ENCODE data around the gene FAM50A. TPM values are rescaled to one million over a fixed set of nuclear protein-coding genes. Genes with fewer than 3 reads are reported as not detected.

The FAM50A gene, protein sequence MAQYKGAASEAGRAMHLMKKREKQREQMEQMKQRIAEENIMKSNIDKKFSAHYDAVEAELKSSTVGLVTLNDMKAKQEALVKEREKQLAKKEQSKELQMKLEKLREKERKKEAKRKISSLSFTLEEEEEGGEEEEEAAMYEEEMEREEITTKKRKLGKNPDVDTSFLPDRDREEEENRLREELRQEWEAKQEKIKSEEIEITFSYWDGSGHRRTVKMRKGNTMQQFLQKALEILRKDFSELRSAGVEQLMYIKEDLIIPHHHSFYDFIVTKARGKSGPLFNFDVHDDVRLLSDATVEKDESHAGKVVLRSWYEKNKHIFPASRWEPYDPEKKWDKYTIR
- 99.6 to 120 TPM (median 116 TPM) in 5 replicates for total RNA-seq (2022; extraction: Qiagen RNA extraction)

GRCh38 chrX:154443992-154444754, at the start of gene FAM50A:
Gene FAM50A, plus strand, starts transcription at chrX:154444141. Its CDS starts 95 bp downstream, at chrX:154444236.

DNA sequence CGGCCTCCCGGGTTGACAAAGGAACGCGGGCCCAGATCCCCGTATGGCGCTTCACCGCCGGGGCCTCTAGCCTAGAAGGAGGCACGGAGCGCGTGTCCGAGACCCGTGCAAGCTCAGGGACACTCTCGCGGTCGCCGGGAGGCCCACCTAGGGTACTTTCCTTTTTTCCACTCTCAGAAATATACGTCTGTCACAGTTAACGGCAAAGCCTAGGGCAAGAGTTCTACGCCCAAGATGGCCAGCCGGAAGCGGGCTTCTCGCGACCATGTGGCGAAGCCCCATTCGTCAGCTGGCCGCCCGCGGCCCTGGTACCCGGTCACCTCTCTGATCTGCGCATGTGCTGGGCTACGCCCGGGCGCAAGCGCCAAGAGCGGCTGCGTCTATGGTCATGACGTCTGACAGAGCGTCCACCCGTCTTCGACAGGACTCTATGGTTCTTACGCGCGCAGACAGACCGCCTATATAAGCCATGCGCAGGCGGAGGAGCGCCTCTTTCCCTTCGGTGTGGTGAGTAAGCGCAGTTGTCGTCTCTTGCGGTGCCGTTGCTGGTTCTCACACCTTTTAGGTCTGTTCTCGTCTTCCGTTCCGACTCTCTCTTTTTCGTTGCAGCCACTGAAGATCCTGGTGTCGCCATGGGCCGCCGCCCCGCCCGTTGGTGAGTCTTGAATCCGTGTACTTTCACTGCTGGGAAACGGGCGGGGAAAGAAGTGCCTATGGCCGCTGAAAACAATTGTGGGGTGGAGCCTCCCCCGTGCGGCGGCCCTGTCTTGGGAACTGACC, 45.9 kb upstream of the FAM50A start, which contains the start of gene RPL10:
Gene RPL10 (plus strand): TSS at position 490 of the 780 bp plus-strand sequence. CDS start 143 bp downstream, at position 633.

GRCh38 chrX:154409222-154409871, 34.6 kb upstream of the FAM50A start, which contains the start of gene DNASE1L1:
Gene DNASE1L1, minus strand, starts transcription at chrX:154409254. Its CDS starts 3,686 bp downstream, at chrX:154405568.

DNA sequence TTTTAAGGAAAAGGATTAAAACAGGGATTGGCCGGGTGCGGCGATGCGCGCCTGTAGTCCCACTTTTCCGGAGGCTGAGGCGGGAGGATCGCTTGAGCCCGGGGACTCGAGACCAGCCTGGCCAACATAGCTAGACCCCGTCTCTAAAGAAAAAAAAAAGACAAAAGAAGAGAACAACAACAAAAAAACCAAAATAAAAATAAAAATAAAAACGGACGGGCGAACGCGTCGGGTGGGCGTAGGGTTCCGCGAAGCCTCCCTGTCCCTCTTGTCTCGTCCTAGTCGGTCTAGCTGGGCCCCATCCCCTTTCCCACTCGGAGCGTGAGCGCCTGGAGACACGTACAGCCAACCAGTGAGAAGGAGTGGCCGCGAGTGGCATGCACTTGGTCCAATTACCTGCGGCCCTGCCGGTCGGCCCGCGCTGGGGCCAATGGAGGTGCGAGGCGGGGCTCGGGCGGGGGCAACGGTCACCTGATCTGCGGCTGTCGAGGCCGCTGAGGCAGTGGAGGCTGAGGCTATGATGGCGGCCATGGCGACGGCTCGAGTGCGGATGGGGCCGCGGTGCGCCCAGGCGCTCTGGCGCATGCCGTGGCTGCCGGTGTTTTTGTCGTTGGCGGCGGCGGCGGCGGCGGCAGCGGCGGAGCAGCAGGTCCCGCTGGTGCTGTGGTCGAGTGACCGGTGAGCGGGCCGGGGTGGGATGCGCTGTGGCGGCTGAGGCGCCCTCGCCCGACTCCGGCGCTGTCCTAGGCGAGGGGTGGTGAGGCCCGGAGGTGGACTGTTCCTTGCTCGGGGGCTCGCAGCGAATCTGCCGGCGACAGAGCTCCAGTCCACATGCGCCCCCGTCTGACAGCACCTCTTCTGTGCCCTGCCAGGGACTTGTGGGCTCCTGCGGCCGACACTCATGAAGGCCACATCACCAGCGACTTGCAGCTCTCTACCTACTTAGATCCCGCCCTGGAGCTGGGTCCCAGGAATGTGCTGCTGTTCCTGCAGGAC, 15.5 kb upstream of the FAM50A start, which contains the start of gene ATP6AP1:
Gene ATP6AP1 (plus strand): TSS at position 502 of the 996 bp plus-strand sequence. CDS start 16 bp downstream, at position 518.

GRCh38 chrX:154436983-154437752, 6.8 kb upstream of the FAM50A start, which contains the start of gene GDI1:
Gene GDI1, plus strand, starts transcription at chrX:154437154. Its CDS starts 101 bp downstream, at chrX:154437255.

DNA sequence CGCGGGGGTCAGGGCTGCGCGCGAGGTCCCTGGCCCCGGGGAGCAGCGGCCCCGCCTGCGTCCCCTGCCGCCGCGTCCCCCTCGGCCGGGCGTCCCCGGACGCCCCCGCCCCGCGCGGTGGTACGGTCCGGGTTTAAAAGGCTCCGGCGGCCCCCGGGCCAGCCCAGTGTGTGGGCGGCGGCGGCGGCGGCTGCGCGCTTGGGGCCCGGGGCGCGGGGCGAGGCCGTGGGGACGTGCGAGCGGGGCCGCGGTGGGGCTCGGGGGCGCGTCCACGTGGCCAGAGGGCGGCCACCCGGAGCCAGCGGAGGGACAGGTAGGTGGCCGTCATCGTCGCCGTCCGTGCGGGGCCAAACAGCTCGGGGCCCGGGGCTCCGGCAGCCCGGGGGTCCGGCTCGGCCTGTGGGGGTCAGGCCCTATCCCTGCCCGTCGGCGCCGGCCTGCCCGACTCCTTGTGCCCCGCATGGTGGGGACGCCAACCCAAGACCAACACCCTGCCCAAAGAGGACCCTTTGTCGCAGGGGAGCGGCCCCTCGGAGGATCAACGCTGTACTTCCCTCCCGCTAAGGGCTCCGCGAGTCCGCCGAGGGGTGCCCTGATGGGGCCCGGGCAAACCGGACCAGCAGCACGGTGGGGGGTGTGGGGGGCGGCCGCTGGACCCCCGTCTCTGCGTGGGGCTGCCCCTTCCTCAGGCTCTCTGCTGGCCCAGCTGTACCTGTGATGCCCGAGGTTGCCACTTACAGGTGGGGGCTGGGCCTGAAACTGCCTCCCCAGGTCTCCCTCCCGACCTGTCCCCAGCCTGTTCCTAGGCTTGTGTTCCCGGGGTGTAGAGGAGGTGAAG, 14.4 kb downstream of the FAM50A start, which contains the start of gene PLXNA3:
Gene PLXNA3 (plus strand): TSS at position 166 of the 838 bp plus-strand sequence. CDS start 1,903 bp downstream, outside the sequence.

DNA sequence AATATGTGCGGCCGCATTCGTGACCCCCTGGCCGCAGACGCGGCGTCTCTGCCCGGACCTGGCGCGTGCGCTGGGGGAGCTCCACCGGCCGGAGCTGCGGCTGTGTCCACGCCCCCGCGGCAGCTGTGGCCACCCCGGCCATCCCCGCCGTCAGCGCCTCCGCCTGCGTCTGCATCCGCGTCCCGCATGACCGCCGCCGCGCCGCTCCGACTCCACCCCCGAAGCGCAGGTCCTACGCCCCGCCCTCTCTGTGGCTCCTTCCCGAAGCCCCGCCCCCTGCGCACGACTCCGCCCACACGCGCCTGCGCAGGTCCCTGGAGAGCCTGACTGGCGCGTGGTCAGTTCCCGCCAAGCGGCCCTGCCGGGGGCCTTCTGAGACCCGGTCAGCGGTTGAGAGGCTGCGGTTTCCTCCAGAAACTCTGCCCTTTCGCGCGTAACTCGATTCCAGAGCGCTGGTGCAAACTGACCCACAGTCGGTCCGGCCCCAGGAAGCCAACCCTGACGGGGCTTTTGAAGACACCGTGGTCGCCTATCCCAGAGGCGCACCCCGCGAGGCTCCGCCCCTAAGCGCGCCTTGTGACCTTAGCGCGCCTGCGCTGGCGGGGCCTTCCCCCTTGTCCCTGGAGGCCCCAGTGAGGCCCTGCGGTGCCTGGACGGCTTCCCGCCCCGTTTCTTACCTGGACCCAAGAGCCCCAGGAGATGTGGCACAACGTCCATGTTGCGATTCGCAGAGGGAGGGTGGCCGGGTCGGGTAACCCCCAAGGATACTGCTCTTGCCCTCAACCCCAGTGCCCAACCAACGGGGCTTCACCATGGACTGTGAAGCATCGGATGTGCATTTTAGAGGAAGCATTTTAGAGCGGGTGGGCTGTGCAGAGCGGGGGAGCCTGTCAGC, 35.0 kb downstream of the FAM50A start, which contains the start of gene LAGE3:
Gene LAGE3 (minus strand): TSS at position 554 of the 895 bp plus-strand sequence. CDS start 366 bp downstream, at position 188.

GRCh38 chrX:154486396-154487207, 42.7 kb downstream of the FAM50A start, which contains the start of gene UBL4A:
Gene UBL4A, minus strand, starts transcription at chrX:154486615. Its CDS starts 31 bp downstream, at chrX:154486584.

GRCh38 chrX:154490414-154491083, 46.6 kb downstream of the FAM50A start, which contains the start of gene SLC10A3:
Gene SLC10A3, minus strand, starts transcription at chrX:154490629. Its CDS starts 1,689 bp downstream, at chrX:154488940.

Other genes starting within 250 kb of the FAM50A start
- not detected in 5 replicates for gene OPN1MW2, start 224.4 kb upstream of the FAM50A start, total RNA-seq (2022; extraction: Qiagen RNA extraction)
- gene OPN1MW3, start 186.6 kb upstream of the FAM50A start, total RNA-seq (2022; extraction: Qiagen RNA extraction) = not detected in 5 replicates
- not detected in 5 replicates for gene TEX28, start 149.0 kb upstream of the FAM50A start, total RNA-seq (2022; extraction: Qiagen RNA extraction)
- 0.03 TPM in 1 of 5 replicates, not detected in the others for gene TKTL1, start 148.3 kb upstream of the FAM50A start, total RNA-seq (2022; extraction: Qiagen RNA extraction)
- 1,453 to 1,770 TPM (median 1,639 TPM) in 5 replicates for gene FLNA, start 69.5 kb upstream of the FAM50A start, total RNA-seq (2022; extraction: Qiagen RNA extraction)
- gene EMD, start 64.8 kb upstream of the FAM50A start, total RNA-seq (2022; extraction: Qiagen RNA extraction) = 110 to 171 TPM (median 156 TPM) in 5 replicates
- 5,551 to 5,842 TPM (median 5,620 TPM) in 5 replicates for gene RPL10, start 45.8 kb upstream of the FAM50A start, total RNA-seq (2022; extraction: Qiagen RNA extraction)
- 24.2 to 33.3 TPM (median 29.6 TPM) in 5 replicates for gene DNASE1L1, start 34.9 kb upstream of the FAM50A start, total RNA-seq (2022; extraction: Qiagen RNA extraction)
- 30.2 to 41.8 TPM (median 38.8 TPM) in 5 replicates for gene TAFAZZIN, start 32.6 kb upstream of the FAM50A start, total RNA-seq (2022; extraction: Qiagen RNA extraction)
- gene ATP6AP1, start 15.5 kb upstream of the FAM50A start, total RNA-seq (2022; extraction: Qiagen RNA extraction) = 79.6 to 112 TPM (median 110 TPM) in 5 replicates
- gene GDI1, start 7.0 kb upstream of the FAM50A start, total RNA-seq (2022; extraction: Qiagen RNA extraction) = 94.4 to 112 TPM (median 107 TPM) in 5 replicates
- 9.7 to 17.8 TPM (median 15.3 TPM) in 5 replicates for gene PLXNA3, start 14.1 kb downstream of the FAM50A start, total RNA-seq (2022; extraction: Qiagen RNA extraction)
- gene LAGE3, start 35.1 kb downstream of the FAM50A start, total RNA-seq (2022; extraction: Qiagen RNA extraction) = 46.0 to 79.0 TPM (median 72.0 TPM) in 5 replicates
- 63.0 to 72.5 TPM (median 69.3 TPM) in 5 replicates for gene UBL4A, start 42.5 kb downstream of the FAM50A start, total RNA-seq (2022; extraction: Qiagen RNA extraction)
- 28.5 to 45.1 TPM (median 42.0 TPM) in 5 replicates for gene SLC10A3, start 46.5 kb downstream of the FAM50A start, total RNA-seq (2022; extraction: Qiagen RNA extraction)
- 33.4 to 47.5 TPM (median 46.5 TPM) in 5 replicates for gene FAM3A, start 72.1 kb downstream of the FAM50A start, total RNA-seq (2022; extraction: Qiagen RNA extraction)
- 1,443 to 1,631 TPM (median 1,552 TPM) in 5 replicates for gene G6PD, start 102.7 kb downstream of the FAM50A start, total RNA-seq (2022; extraction: Qiagen RNA extraction)
- gene IKBKG, start 103.5 kb downstream of the FAM50A start, total RNA-seq (2022; extraction: Qiagen RNA extraction) = 33.1 to 46.6 TPM (median 46.0 TPM) in 5 replicates
- not detected in 5 replicates for gene CTAG1A, start 141.0 kb downstream of the FAM50A start, total RNA-seq (2022; extraction: Qiagen RNA extraction)
- gene CTAG1B, start 175.1 kb downstream of the FAM50A start, total RNA-seq (2022; extraction: Qiagen RNA extraction) = not detected in 5 replicates
- not detected in 5 replicates for gene CTAG2, start 209.4 kb downstream of the FAM50A start, total RNA-seq (2022; extraction: Qiagen RNA extraction)